GM21723 (cell line): ENCODE measurements around the gene PEX5L.
A peak's percentile ranks its signal among the peaks of the same experiment; 100 is the strongest.

Experiments used
- ATAC-seq: cut with Tn5 transposase; IDR thresholded peaks from one replicate; pipeline ENCODE4 v1.9.1; 2021; ENCODE audit warnings: mild to moderate bottlenecking, moderate library complexity; ENCODE audit not compliant: unreplicated experiment

PEX5L gene

DNA sequence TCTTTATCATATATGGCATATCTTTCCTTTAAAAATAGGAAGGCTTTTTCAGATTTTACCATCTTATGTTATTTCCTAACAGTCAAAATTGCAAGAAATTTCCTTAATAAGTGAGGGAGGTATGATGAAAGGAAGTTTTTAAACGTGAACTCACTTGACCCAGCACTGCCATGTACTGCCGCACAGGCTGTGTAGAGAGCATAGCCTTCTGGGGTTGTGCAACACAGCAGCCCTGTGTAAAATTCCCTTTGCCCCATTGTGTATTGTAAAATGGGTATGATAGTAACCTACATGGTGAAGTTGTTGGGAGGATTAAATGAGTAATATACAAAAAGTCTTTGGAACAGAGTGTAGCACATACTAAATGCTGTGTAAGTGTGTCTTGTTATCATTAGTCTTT is 78.6 kb downstream of the PEX5L start:
- ATAC-seq = no peak

DNA sequence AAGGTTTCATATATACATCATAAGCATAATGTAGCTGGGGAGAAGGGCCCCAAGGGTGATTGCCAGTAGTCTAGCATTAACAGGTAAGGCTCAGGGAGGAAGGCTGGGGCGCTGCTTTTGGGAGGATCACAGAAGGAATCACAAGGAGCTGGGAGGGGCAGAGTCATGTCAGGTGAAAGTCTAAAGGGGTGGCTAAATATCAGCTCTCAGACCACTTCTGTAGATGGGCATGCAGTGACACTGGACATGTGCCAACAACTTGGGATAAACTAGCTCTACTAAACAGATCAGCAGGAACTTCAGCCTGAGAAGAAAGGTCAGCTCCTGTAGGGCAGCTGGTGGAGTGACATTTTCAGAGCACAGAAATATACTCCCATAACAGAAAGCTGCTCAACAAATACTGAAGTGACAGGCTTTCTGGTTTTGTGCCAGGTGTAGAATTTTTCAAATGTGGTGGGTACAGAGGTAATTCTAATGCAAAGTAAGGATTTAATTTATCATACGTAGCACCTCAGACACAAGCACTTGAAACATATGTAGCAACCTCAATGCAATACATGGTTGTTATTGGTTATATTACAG is 79.4 kb downstream of the PEX5L start:
- ATAC-seq = peak; percentile 34

DNA sequence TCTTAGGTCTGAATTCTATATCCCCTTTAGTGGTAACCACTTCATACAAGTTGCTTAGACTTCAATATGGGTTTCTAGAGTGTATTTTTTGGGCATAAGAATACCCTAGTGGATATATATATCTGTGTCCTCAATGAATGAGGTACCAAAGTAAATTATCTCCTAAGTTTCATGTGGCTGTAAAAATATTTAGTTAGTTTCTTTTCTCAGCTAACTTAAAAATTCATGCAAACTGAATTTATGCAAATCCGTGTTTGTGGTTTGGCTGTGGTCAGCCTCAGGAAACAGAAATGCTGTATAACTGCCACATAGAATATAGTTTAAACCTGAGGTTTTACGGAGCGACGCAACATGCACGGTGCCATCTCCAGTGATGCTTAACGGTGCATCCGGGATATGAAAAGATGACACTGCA is 80.3 kb downstream of the PEX5L start:
- ATAC-seq = peak; percentile 91

DNA sequence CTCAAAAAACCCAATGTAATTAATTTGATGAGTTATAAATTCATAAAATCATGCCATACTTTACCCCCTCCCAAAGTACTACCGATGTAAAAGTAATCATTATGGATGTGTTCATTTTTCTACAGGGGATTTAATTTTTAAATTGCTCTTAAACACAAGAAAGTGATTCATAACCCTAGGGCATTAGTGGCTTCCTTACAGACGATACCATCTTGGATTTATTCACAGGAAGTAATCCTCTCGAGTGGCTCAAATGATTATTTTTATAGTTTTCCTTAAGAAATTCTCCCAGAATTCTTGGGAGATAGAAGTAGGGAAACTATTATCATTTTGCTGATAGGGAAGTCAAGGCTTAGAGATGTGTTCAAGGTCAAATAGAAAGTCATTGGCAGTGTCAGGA is 80.9 kb downstream of the PEX5L start:
- ATAC-seq = no peak

DNA sequence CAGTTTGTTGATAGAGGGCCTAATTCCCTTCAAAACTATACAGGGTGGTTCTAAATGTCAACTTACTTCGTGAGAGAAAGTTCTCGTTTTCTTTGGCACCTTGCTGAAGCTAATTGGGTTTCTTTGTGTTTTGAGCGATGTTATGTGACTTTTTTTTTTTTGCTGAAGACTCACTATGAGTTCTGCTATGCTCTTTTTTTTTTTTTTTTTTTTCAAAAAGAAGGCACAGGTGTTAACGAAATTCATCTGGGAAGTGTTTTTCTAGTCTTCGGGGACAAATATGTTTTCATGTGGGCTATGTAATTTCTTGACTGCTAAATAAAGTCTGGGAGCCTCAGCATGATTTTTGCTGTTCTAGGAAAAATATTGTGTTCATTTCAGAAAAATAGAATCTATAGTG is 81.5 kb downstream of the PEX5L start:
- ATAC-seq = no peak

DNA sequence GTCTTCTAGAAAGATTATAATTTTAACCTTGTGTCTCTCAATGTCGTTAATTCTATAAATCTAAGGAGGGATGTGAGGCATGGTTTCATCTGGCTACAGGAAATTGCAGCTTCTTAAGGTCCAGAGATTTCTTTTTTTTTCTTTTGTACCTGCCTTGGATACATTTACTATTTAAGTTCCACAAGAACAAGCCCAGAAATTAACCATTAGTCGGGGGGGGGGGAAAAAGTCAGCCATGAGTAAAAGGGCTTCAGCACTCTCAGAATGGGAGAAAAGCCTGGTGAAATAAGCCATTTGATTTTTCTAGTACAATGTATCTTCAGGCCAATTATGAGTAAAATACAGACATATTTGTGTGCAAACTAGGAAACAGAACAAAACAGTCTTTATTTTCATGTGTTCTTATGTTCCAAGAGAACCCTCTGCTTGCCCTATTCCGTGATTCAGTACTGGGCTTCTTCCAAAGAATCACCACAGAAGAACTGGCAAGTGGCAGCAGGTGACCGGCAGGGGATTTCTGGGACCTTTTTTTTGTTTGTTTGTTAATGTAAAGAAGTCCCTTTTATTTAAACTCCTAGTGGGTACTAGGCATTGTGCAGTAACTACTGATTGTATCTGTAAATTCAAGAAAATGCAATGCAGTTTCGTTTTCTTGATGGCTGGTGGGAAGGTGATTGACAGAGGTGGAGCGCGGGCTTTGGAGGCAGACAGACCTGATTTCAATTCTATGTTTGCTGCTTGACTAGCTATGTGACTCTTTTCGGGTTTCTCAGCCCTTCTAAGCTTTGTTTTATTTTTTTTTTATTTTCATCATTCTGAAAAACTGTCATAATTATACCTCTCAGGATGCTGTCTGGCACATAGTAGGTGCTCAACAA is 82.5 kb downstream of the PEX5L start:
- no peak for ATAC-seq

DNA sequence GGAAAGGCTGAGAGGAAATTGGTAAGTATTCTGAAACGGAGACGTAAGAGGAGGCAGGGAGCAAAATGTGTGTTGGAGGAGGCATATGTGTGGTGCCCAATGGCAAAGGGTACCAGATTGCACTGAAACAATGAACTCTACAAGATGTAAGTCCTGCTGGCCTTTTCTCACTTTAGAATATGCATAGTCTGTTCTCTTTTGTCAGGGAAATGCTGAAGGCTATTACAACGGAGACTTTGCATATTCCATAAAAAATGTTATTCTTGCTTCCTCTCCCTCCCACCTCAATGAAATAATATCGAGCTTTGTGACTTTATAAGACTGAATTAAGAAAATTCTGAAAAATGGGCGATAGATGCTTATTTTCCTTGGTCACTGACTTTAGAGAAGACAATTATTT is 85.9 kb downstream of the PEX5L start:
- ATAC-seq = no peak

DNA sequence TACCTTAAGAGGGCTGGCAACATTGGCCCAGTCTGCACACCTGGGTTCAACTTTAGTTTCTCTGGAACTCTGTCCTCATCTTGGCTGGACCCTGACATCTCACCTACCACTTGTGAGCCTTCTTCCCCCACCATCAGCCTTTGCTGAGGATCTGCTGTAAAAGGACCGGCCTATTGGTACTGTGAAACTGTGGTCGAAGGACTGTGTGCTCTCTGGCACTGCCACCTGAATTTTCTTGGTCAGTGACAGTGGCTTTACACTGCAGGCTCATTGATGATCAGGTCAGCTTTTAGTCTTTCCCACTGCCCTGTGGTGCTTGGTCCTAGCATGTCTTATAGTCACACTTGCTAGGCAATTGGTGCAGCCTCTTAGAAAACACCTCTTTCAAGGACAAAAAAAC is 86.9 kb downstream of the PEX5L start:
- peak; percentile 25 for ATAC-seq

DNA sequence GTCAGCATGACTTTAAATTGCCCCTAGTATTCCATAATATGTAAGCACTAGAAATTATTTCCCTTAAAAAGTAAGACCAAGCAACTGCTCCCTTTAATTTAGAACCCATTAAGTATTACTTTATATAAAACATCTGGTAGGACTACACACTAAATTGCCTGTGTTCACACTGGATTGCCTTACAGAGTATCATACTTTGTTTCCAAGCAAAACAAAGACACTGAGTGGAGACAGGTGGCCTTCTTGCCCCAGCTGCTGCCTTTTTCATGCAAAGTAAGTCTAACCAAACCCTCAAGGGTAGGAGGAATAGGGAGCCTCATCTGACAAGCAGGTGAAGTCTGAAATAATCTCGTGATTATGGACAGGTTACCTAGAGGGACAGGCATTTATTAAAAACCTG is 87.3 kb downstream of the PEX5L start:
- peak; percentile 94 for ATAC-seq

DNA sequence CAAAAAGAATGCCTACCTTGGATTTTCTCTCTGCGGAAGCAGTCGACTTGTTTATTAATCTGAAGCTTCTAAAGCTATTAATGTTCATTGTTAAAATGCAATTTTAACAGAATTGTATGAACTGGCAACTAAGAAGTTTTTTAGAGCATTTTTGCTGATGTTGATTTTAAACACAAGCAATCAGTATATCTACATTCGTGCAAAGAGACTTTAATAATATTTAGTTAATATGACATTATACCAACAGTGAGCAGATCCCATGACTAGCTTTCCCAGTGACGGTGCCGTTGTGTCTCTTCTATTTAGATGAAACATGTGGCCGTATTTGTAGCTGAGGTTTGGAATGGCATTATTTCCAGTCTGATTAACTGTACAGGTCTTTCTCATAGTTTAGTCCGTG is 88.0 kb downstream of the PEX5L start:
- no peak for ATAC-seq

DNA sequence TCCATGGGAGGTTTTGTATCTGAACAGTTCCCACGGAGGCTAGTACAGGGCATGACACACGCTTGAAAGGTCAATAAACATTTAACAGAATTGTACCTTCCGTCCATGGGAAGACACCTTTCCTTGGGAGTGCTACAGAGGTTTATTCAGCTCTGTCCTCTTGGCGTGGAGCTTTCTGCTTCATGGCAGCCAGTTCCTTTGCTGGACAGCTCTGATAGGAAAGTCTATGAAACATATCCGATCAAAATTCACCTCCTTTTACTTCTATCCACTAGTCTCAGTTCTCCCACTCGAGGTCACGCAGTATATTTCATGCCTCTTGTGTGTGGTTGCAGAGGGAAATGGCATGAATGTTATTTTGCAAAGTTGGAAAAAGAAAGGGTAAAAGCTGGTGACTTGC is 91.2 kb downstream of the PEX5L start:
- no peak for ATAC-seq

DNA sequence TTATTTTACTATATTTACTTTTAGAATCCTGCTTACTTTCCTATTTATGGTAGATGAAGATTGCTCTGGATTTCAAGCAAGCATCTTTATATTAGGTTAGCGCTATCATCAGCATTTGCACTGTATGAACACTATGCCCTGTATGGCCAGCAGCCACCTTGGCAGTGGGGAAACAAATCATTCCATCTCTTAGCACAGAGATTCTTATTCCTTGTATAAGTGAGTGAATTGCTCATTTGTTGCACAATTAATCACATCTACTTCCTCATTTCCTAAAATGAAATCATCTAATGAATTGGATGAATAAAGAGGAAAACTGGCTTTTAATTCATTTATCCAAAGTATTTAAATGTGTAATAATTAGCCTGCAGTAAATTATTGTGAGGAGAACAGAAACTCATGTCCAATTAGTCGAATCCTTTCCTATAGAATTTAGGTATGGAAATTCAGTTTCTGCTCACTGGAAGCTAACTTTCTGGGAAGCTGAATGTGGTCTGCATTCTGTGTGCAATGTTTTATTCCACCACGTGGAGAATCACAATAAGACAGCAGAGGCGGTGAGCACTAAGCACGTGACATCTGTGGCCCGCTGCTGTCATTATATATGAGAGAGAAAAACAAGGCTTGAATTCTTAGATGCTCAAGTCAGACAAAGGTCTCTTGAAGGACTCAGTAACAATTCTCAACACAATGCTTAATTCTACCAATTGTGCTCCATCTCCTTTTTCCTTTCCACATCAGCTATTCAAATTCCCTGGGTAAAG is 93.4 kb downstream of the PEX5L start:
- no peak for ATAC-seq

DNA sequence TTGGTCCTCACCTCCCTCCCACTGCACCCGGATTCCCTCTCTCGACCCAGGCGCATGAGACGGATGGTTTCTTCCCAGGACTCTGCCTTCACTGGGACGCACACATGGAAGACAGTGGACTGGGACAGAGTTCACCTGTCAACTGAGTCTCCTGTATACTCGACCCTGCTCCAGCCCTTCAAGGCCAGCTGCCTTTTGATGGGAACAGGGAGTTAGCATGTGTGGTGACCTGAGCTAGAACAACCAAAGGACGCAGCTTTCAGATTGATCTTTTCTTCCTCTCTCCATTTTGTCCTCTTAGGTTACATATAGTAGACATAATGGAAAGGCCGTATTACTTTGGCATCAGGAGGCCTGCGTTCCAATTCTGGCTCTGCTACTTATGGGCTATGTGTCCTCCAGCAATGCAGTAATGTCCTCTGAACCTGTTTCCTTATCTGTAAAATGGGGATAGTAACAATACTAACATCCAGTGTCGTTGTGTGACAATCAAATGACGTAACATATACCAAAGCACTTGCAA is 94.1 kb downstream of the PEX5L start:
- peak; percentile 24 for ATAC-seq

DNA sequence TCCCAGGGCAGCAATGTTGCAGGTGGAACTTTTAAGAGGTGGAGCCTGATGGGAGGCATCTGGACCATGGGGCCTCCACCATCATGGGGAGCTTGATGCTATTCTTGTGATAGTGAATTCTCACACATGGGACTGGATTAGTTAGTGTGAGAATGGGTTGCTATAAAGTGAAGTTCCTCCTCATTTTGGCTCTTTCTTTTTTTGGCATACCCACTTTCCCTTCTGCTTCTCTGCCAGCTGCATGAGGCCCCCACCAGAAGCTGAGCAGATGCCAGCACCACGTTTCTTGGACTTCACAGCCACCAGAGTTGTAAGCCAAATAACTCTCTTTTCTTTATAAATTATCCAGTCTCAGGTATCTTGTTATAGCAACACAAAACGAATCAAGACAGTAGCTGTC is 101.0 kb downstream of the PEX5L start:
- ATAC-seq = no peak

DNA sequence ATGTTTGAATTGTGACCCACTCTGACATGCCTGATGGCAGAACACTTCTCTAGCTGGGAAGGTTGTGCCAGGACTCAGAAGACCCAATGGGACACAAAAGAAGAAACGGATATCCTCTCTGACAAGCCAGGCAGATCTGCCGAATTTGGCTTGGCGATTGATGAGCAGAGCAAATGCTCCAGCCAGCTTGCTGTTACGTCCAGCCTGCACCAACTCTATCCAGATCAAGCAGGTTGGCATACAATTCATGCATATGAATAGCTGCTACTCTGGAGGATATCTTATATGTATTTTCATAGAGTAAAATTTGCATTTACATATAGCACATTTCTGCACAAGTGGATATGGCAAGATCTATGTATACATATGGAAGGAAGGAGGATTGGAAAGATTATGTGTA is 102.8 kb downstream of the PEX5L start:
- ATAC-seq = no peak

DNA sequence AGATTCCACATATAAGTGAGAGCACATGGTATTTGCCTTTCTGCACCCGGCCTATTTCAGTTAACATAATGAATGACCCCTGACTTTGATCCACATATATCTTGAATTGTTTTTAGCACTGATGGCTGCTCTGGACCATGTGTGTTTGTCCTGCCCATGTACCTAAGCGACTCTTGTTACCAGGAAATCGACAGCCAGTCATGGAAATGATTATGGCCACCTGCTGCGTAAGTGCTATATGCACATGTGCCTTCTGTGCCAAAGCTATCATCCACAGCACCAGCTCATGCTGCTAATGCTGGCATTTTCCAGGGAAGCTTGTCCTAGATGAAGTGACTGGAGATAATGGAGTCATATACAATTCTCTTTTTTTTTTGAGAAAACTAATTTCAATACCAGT is 103.7 kb downstream of the PEX5L start:
- ATAC-seq = no peak

DNA sequence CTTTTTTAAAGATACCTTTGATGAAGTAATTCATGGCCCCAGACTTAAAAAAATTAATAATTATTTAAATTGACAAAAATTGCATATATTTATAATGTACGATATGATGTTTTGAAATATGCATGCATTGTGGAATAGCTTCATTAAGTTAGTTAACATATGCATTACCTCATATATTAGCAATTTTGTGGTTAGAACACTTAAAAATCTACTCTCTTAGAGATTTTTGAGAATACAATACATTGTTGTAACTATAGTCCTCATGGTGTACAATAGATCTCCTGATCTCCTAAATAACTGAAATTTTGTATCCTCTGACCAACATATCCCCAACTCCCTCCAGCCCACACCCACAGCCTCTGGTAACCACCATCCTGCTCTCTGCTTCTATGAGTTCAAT is 104.1 kb downstream of the PEX5L start:
- ATAC-seq = no peak

DNA sequence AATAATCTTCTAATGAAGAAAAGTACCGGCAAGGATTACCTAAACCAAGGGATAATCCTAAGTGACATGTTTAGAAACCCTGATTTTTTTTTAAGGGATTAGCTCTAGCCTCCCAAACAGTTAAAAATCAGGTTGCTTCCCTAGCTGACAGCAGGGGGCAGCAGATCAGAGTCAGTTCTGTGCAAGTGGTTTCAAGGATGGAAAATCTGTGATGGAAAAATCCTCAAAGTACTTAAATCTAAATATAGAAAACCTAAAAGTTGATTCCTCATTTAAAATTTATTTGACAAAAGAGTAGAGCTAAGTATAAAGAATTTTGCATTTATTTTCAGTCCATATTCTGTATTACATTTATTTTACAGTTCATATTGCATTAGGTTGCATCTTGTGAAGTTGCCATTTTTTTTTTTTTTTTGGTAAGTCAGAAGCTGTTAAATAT is 107.6 kb downstream of the PEX5L start:
- ATAC-seq = peak; percentile 68

DNA sequence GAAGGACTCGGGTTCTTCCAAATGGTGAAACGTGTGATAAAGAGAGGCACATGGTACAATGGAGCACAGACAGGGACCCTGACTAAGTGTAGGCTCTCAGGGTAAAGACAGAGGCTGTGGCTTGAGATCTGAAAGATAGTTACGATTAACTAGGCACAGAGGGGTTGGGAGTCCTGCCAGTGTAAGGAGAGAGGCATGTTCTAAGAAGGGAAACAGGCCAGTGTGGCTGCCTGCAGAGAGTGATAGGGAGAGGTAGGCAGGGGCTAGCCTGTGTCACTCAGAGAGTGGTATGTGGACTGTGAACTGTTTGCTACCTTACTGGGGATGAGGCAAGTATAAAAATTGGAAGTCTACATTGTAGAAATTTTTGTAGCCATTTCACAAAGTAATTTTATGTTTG is 109.5 kb downstream of the PEX5L start:
- ATAC-seq = no peak

DNA sequence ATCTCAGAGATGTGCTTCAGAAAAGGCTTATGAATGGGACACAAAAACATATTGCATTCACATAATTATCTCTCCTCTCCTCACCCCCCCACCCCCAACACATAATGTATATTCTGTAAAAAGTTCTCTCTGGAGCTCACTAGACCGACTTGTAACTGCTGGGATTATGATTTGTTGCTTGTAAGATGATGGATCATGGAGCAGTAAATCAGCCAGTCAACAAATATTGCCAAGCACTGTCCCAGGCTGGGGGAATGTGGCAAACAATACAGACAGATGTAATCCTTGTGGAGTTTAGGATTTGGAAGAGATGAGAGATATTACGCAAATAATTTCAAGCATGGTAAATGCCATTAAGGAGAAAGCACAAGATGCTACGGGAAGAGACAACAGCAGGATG is 114.8 kb downstream of the PEX5L start:
- ATAC-seq = no peak

DNA sequence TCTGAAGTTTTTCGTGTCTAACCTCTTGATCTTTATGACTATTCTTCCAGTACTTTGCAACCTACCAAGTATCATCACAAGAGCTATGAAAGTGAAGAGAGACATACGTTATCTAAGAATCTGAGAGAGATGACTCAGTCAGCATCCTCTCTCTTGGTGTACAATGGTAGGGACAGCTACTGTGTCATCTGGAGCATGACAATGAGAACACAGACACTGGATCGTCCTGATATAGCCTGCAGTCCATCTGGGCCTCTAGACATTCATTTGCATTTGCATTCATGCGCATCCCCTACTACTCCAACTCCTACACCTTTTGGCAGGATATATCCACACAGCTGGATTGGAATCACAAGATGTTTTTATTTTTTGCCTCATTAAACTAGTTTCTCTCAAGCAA is 115.2 kb downstream of the PEX5L start:
- peak; percentile 94 for ATAC-seq
